GM18498 (cell line): Measurements from ENCODE around the gene MUC12.
"Not testable (repeated sequence)": the region's sequence is repeated elsewhere in the genome, so short reads cannot be mapped to it uniquely, and the experiment has no call there.

Experiments
- ATAC-seq: cut with Tn5 transposase; IDR thresholded peaks from one replicate; pipeline ENCODE4 v1.9.1; 2021; ENCODE audit warnings: mild to moderate bottlenecking, moderate library complexity; ENCODE audit not compliant: unreplicated experiment

MUC12 gene

DNA sequence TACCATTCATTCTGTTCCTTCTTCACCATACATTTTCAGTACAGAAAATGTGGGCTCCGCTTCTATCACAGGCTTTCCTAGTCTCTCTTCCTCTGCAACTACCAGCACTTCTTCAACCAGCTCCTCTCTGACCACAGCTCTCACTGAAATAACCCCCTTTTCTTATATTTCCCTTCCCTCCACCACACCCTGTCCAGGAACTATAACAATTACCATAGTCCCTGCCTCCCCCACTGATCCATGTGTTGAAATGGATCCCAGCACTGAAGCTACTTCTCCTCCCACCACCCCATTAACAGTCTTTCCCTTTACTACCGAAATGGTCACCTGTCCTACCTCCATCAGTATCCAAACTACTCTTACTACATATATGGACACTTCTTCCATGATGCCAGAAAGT, 9.5 kb upstream of the MUC12 start:
- ATAC-seq = no peak

DNA sequence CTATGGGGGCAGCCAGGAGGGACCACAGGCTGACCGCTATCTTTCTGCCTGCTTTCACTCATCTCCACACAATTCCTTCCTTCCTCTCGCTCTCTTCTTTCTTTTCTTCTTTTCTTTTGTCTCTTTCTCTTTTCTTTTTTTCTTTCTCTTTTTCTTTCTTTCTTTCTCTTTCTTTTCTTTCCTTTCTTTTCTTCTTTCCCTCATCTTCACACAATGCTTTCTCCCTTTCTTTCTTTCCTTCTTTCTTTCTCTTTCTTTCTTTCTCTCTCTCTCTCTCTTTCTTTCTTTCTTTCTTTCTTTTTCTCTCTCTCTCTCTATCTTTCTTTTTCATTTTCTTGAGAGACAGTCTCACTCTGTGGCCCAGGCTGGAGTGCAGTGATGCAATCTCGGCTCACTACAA, 6.8 kb upstream of the MUC12 start:
- ATAC-seq = no peak

- ATAC-seq = no peak
Measured at GRCh38 chr7:100963386-100963785, 6.0 kb upstream of the MUC12 start.

GRCh38 chr7:100963874-100964273, 5.5 kb upstream of the MUC12 start:
- no peak for ATAC-seq

GRCh38 chr7:100964630-100965029, 4.7 kb upstream of the MUC12 start:
- no peak for ATAC-seq

DNA sequence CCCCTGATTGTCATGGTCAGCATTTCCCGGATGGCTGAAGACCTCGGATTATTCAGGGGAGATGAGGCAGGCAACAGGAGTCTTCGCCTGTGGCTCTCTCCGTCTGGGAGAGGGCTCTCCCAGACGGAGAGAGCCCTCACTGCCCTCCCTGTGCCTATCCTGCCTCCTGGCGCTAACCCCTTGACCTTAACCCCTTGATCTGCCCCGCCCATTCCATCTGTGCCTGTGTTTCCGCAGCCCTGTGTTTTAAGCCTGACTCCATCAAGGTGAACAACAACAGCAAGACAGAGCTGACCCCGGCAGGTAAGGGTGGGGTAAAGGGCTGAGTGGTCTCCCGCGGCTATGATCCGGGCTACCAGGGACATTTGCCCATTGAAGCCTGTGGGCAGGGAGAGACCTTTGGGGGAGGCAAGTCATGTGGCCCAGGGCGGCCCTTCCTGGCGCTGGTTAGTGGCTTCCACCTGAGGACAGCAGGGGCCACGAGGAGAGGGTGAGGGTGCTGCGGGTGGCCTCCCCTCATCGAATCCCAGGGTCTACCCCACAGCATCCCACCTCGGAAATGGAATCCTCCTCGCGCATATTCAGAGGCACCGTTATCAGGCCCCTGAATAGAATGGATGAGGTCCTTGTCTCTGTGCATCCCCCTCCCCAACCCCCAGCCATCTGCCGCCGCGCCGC, 4.2 kb upstream of the MUC12 start:
- ATAC-seq = no peak

DNA sequence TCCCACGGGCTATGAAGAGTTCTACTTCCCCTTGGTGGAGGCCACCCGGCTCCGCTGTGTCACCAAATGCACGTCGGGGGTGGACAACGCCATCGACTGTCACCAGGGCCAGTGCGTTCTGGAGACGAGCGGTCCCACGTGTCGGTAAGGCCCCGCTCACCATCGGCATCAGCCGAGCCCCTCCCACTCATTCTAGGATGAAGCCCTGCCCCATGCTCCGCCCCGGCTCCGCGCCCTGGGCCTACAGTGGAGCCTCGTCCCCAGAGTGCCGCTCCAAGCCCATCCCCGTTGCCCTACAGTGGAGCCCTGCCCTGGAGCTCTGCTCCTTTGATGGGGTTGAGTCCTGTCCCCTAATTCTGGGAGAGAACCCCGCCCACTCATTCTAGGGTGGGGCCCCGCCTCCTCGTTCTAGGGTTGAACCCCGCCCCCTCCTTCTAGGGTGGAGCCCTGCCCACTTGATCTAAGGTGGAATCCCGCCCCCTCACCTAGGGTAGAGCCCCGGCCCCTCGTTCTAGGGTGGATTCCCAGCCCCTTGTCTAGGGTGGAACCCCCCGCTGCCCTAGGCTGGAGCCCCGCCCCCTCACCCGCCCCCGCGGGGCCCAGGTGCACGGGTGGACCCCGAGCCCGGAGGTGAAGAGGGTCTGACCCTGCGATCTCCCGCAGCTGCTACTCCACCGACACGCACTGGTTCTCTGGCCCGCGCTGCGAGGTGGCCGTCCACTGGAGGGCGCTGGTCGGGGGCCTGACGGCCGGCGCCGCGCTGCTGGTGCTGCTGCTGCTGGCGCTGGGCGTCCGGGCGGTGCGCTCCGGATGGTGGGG, 3.4 kb upstream of the MUC12 start:
- peak; percentile 51 for ATAC-seq

- ATAC-seq = peak; percentile 3
Measured at GRCh38 chr7:100966542-100967291, 2.6 kb upstream of the MUC12 start.

DNA sequence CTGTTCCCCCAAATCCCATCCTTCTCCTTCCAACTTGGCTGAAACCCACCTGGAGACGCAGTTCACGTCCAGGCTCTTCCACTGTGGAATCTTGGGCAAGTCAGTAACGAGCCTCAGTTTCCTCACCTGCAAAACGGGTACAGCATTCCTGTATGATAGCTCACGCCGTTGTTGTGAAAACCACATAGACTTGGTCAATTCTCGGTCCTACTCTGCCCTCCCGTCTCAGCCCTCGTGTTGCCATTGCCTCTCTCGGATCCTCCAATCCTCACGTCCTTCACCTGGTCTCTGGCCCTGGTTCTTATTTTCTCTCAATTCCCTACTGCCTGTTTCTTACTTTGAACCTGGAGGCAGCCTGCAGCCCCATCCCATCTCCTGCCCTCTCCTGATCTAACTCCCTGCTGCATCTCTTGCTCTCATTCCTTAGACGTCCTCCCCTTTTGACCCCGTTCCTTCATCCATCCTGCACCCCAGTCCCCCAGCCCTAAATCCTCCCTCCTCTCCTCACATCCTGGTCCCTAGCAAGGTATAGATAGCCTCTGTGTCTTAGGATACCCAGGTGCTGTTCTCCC, 2.0 kb upstream of the MUC12 start:
- ATAC-seq = no peak

- ATAC-seq = no peak
Measured at GRCh38 chr7:100968031-100968430, 1.3 kb upstream of the MUC12 start.

DNA sequence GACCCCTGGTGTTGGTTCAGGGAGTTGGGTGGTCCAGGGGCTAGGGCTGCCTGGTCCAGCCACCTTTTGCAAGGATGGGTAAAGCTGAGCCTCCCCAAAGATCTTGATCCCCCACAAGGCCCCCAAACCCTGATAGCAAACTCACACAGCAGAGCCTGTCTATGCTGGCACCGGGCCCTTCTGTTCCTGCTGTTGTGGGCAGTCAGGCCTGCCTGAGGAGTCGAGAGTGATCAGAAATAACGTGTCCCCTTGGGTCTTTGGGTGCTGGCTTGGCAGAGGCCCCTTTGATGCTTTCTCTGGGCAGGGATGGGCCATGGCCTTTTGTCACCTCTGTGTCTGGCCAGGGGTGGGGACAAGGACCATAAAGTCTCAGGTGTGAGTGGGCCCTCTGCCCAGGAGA, 715 bp upstream of the MUC12 start:
- no peak for ATAC-seq

- no peak for ATAC-seq
Measured at GRCh38 chr7:100971111-100972001, 2.0 kb downstream of the MUC12 start.

GRCh38 chr7:100972002-100972347, 2.6 kb downstream of the MUC12 start:
- ATAC-seq = no peak

DNA sequence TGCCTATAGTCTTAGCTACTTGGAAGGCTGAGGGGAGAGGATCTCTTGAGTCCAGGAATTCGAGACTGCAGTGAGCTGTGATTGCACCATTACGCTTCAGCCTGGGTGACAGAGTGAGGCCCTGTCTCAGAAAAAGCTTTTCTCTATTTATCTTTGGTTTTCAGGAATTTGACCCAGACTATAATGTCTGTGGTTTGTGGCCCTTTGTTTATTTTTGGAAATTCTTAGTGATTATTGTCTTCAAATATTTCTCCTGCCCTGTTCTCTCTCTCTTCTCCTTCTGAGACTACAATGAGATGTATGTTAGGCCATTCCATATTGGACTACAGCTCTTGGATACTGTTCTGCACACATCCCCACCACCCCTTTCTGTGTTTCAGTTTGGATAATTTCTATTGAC, 4.7 kb downstream of the MUC12 start:
- no peak for ATAC-seq

GRCh38 chr7:100975371-100975821, 6.0 kb downstream of the MUC12 start:
- ATAC-seq = no peak

GRCh38 chr7:100978300-100978699, 8.9 kb downstream of the MUC12 start:
- no peak for ATAC-seq

DNA sequence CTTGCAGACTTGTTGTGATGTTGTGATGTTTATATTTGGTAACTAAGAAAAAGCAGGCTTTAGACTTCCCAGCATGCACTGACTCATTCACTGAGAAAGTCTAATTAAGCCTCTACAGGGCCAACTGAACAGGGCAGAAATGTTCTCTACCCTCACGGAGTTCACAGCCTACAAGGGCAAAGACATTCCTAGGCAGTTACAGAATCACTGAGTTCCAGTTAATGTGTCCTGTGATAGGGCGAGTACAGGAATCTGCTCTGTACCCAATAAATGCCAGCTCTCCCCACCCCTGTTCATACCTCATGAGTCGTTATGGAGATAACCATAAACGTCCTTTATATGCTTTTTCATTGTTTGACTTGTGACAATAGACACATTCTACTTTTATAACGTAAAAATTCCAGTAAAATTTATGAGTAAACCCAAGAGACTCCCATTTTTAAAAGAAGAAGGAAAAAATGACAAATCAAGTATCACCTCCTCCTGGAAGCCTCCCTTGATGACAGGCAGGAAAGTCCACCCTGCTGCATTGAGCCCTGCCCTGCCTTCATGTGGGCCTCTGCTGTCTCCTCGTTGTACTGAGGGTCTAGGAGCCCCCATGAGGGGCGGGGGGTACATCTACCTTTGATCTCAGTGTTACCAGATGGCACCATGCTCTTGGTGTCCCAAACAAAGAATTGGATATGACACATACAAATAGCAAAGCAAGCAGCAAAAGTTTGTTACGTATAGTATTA, 14.3 kb downstream of the MUC12 start:
- ATAC-seq = no peak

DNA sequence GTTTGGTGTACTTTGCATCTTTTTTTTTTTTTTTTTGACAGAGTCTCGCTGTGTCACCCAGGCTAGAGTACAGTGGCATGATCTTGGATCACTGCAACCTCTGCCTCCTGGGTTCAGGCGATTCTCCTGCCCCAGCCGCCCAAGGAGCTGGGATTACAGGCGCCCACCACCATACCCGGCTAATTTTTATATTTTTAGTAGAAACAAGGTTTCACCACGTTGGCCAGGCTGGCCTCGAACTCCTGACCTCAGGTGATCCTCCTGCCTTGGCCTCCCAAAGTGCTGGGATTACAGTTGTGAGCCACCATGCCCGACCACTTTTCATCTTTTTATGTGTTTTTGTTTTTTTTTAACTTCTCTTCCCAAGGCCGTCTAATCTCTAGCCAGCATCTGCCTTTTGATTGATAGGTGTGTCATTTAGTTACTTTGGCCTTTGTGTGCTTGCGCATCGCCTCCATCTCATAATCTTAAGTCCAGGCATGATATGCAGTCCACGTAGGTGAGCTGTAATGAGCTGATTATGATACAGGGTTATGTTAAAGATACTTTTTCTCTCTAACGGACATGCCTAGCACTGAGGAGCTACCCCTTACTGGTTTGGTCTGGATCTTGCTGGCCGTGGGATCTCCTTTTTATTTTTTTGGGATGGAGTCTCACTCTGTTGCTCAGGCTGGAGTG, 15.0 kb downstream of the MUC12 start:
- ATAC-seq = not testable (repeated sequence)
